IMR-90 (cell line): ENCODE results near the gene DOCK1. TPM values are rescaled to one million over a fixed set of nuclear protein-coding genes. Genes with fewer than 3 reads are reported as not detected.
"Not testable (repeated sequence)": the region's sequence is repeated elsewhere in the genome, so short reads cannot be mapped to it uniquely, and the experiment has no call there.

ENCODE experiments used
- ATAC-seq: fragments of 200-7000 bp; cut with Tn5 transposase; 2 replicates; pipeline ENCODE4 v1.9.1; 2020; ENCODE audit warnings: low read depth, mild to moderate bottlenecking, moderate library complexity
- BruUV-seq: library from RNA; stranded (reverse); fragments of 400-500 nt; replicated peaks from 2 replicates; lab custom pipeline; 2021; lab: Mats Ljungman, UMichigan
- CTCF ChIA-PET: fragments of 300-600 bp; formaldehyde crosslinking; extraction: SDS; loops from one replicate; lab custom pipeline; 2021; ENCODE audit warnings: antibody characterized with exemption; lab: Yijun Ruan, JAX
- POLR2A ChIA-PET: fragments of 300-600 bp; sonication (Branson Sonifier 250); formaldehyde crosslinking; loops from one replicate; lab custom pipeline; 2022; ENCODE audit warnings: antibody characterized with exemption; ENCODE audit not compliant: unreplicated experiment; lab: Charles Lee
- DNase-seq: peaks from one replicate; pipeline ENCODE4 v3.0.0; 2013
- H2AFZ ChIP-seq: replicated peaks from 2 replicates; pipeline ENCODE3; 2013; ENCODE audit warnings: low read length, mild to moderate bottlenecking; ENCODE audit not compliant: poor library complexity
- H2AK5ac ChIP-seq: 2 replicates; pipeline ENCODE4 v1.6.1; 2013; ENCODE audit warnings: low read depth, low read length, inconsistent platforms
- H2AK9ac ChIP-seq: replicated peaks from 2 replicates; pipeline ENCODE3; 2013; ENCODE audit warnings: mild to moderate bottlenecking, low read depth, low read length, moderate library complexity; ENCODE audit not compliant: poor library complexity
- H2BK120ac ChIP-seq: 2 replicates; pipeline ENCODE4 v1.6.1; 2013; ENCODE audit warnings: low read depth, low read length, inconsistent platforms
- H2BK15ac ChIP-seq: 3 replicates; pipeline ENCODE4 v1.6.1; 2013; ENCODE audit warnings: low read depth, low read length, inconsistent platforms
- H2BK20ac ChIP-seq: 2 replicates; pipeline ENCODE4 v1.6.1; 2013; ENCODE audit warnings: low read depth, mild to moderate bottlenecking, inconsistent platforms, low read length, moderate library complexity
- H2BK5ac ChIP-seq: 2 replicates; pipeline ENCODE4 v1.6.1; 2013; ENCODE audit warnings: mild to moderate bottlenecking, low read depth, low read length, inconsistent platforms; ENCODE audit not compliant: poor library complexity, severe bottlenecking
- H3K14ac ChIP-seq: replicated peaks from 2 replicates; pipeline ENCODE4 v1.6.1; 2013; ENCODE audit warnings: low read depth, low read length, inconsistent platforms
- H3K18ac ChIP-seq: 2 replicates; pipeline ENCODE4 v1.6.1; 2013; ENCODE audit warnings: low read depth, low read length, control low read depth
- H3K23ac ChIP-seq: 2 replicates; pipeline ENCODE4 v1.6.1; 2013; ENCODE audit warnings: low read depth, low read length, inconsistent platforms
- H3K27ac ChIP-seq: 2 replicates; pipeline ENCODE4 v1.5.1; 2013; ENCODE audit warnings: mild to moderate bottlenecking, control low read depth, low read length; ENCODE audit not compliant: insufficient read depth
- H3K27me3 ChIP-seq: 2 replicates; pipeline ENCODE4 v1.6.1; 2013; ENCODE audit warnings: low read length; ENCODE audit not compliant: control insufficient read depth, insufficient read depth
- H3K36me3 ChIP-seq: 2 replicates; pipeline ENCODE4 v1.6.1; 2013; ENCODE audit warnings: low read length, mixed read lengths; ENCODE audit not compliant: control insufficient read depth, insufficient read depth
- H3K4ac ChIP-seq: 2 replicates; pipeline ENCODE4 v1.6.1; 2013; ENCODE audit warnings: low read depth, low read length, inconsistent platforms
- H3K4me1 ChIP-seq: 2 replicates; pipeline ENCODE4 v1.6.1; 2013; ENCODE audit warnings: low read length, mixed read lengths; ENCODE audit not compliant: control insufficient read depth, insufficient read depth
- H3K4me2 ChIP-seq: 2 replicates; pipeline ENCODE4 v1.6.1; 2013; ENCODE audit warnings: low read depth, mild to moderate bottlenecking, control low read depth, low read length, moderate library complexity
- H3K4me3 ChIP-seq: 2 replicates; pipeline ENCODE4 v1.5.1; 2013; ENCODE audit warnings: low read depth, mild to moderate bottlenecking, control low read depth, low read length, moderate library complexity; ENCODE audit not compliant: insufficient read depth
- H3K56ac ChIP-seq: 2 replicates; pipeline ENCODE4 v1.6.1; 2013; ENCODE audit warnings: low read length, inconsistent platforms; ENCODE audit not compliant: insufficient read depth; ENCODE audit errors: extremely low read depth
- H3K79me1 ChIP-seq, 2 experiments: 2 replicates each; pipeline ENCODE4 v1.6.1; 2013; ENCODE audit warnings: low read length in 2 of 2, inconsistent platforms in 1 of 2, low read depth in 1 of 2
- H3K9ac ChIP-seq: 2 replicates; pipeline ENCODE4 v1.6.1; 2013; ENCODE audit warnings: low read depth, low read length, control low read depth
- H3K9me1 ChIP-seq: 2 replicates; pipeline ENCODE4 v1.6.1; 2013; ENCODE audit warnings: low read length, inconsistent platforms; ENCODE audit not compliant: insufficient read depth
- H3K9me3 ChIP-seq: 2 replicates; pipeline ENCODE4 v1.6.1; 2013; ENCODE audit warnings: low read length; ENCODE audit not compliant: control insufficient read depth, insufficient read depth
- H4K20me1 ChIP-seq: 2 replicates; pipeline ENCODE4 v1.6.1; 2013; ENCODE audit warnings: low read length, inconsistent platforms; ENCODE audit not compliant: insufficient read depth
- H4K5ac ChIP-seq: 2 replicates; pipeline ENCODE4 v1.6.1; 2013; ENCODE audit warnings: mild to moderate bottlenecking, low read depth, low read length, control low read depth
- H4K8ac ChIP-seq, 2 experiments: 2 replicates each; pipeline ENCODE4 v1.6.1; 2013; ENCODE audit warnings: low read depth in 2 of 2, low read length in 2 of 2, control low read depth in 1 of 2, inconsistent platforms in 1 of 2
- H4K91ac ChIP-seq: 2 replicates; pipeline ENCODE4 v1.6.1; 2013; ENCODE audit warnings: low read depth, low read length, inconsistent platforms; ENCODE audit not compliant: insufficient read depth
- CHD1 ChIP-seq: IDR thresholded peaks from 2 replicates; pipeline ENCODE4 v1.6.1; 2012; ENCODE audit warnings: low read depth, low read length, improper control_type of control experiment
- RFX5 ChIP-seq: IDR thresholded peaks from 2 replicates; pipeline ENCODE4 v1.8.0; 2012; ENCODE audit warnings: low read depth, mild to moderate bottlenecking, low read length, moderate library complexity
- WGBS, 2 experiments: methylation state at CpG; one replicate each; pipeline versions ENCODE4 v1.1.5 to v1.1.7; 2013; ENCODE audit warnings: missing lambda C conversion rate in 2 of 2; ENCODE audit not compliant: insufficient read length in 1 of 2; ENCODE audit errors: extremely low coverage in 2 of 2; 5-methylcytosine and 5-hydroxymethylcytosine counted together
- dilution Hi-C: fragments of 300-500 bp; cut with HindIII; formaldehyde crosslinking; loops from one replicate; pipeline ENCODE4 v1.14.3; 2018; ENCODE audit warnings: low sequenced_read_pairs; ENCODE audit not compliant: unreplicated experiment
- in situ Hi-C: fragments of 300-500 bp; cut with MboI; formaldehyde crosslinking; loops from 3 replicates; pipeline ENCODE4 v1.14.3; 2019; ENCODE audit warnings: low sequenced_read_pairs, inconsistent platforms, mixed read lengths
- intact Hi-C: fragments of 100-400 bp; cut with micrococcal nuclease; formaldehyde crosslinking; loops from 2 replicates; pipeline ENCODE4 v1.10.0; 2022
- polyA plus RNA-seq, 3 experiments: library from polyadenylated mRNA; depleted of rRNA; stranded (reverse); fragments of >200 nt; gene quantifications; 2 replicates each; pipeline ENCODE4 v1.2.3, GENCODE V29; 2012; ENCODE audit warnings: low replicate concordance in 1 of 3
- total RNA-seq: library from RNA; depleted of rRNA; stranded (reverse); fragments of >200 nt; gene quantifications from 2 replicates; pipeline ENCODE4 v1.2.3, GENCODE V29; 2012

The DOCK1 gene
- total and polyA plus RNA-seq, 2 of the 4 experiments (the other 2 are of a cell fraction): 28.2 to 71.0 TPM

GRCh38 chr10:127298381-127298780, 393.2 kb downstream of the DOCK1 start:
- BruUV-seq: no TSS peak
- Histone ChIP-seq H4K8ac (no peak overlapping the region), H3K79me1 (peaks cover 7 to 16% of the 10 kb centered on the region in 2 experiments; a peak in 3 of 4 replicates), H3K9me3 (no peaks in the 10 kb centered on the region), H3K9me1 (peaks cover 11% of the 10 kb centered on the region; the same call in 1 of the 2 replicates), H2BK20ac (no peak overlapping the region), H2BK15ac (no peak overlapping the region), H3K36me3 (peaks cover 3% of the 10 kb centered on the region), H3K14ac (no peak overlapping the region), H3K18ac (no peak overlapping the region), H3K4me2 (no peak overlapping the region), H3K4ac (no peak overlapping the region), H3K9ac (no peak overlapping the region), H3K4me3 (no peak overlapping the region), H2AFZ (no peak overlapping the region), H2BK5ac (no peak overlapping the region), H3K27me3 (no peaks in the 10 kb centered on the region), H3K23ac (no peak overlapping the region), H4K20me1 (peaks cover 7% of the 10 kb centered on the region; the same call in 1 of the 2 replicates), H4K91ac (no peak overlapping the region), H3K56ac (no peak overlapping the region), H2AK9ac (no peak overlapping the region), H3K4me1 (no peaks in the 10 kb centered on the region), H2BK120ac (no peak overlapping the region), H2AK5ac (no peak overlapping the region), H4K5ac (no peak overlapping the region), H3K27ac (no peak overlapping the region)
- ChIA-PET CTCF (no interaction called here), POLR2A (no interaction called here)
- WGBS, 2 experiments: 93% methylated on average over 2 of the region's 4 CpGs; no CpG with 5 or more reads in 1 of the 2 experiments
- no peak for ATAC-seq
- TF ChIP-seq CHD1 (no peak), RFX5 (no peak)
- in situ Hi-C loops: no loop called here
- no peak for DNase-seq
- dilution Hi-C loops: no loop called here
- intact Hi-C loops: no loop called here

DNA sequence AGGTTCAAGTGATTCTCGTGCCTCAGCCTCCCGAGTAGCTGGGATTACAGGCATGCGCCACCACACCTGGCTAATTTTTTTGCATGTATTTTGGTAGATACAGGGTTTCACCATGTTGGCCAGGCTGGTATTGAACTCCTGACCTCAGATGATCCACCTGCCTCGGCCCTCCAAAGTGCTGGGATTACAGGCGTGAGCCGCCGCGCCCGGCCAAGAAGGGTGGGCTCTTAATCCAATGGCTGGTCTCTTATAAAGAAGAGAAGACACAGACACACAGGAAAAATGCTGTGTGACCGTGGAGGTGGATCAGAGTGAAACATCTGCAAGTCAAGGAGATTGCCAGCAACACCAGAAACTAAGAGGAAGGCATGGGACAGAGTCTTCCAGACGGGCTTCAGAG, 394.0 kb downstream of the DOCK1 start:
- H3K9ac ChIP-seq, H4K8ac ChIP-seq, H2BK5ac ChIP-seq, H2AK5ac ChIP-seq, H3K27ac ChIP-seq, H3K18ac ChIP-seq, H3K23ac ChIP-seq, H3K27me3 ChIP-seq, intact Hi-C loops, H3K4me1 ChIP-seq, dilution Hi-C loops, H3K4ac ChIP-seq, H3K4me2 ChIP-seq, H4K5ac ChIP-seq, H2BK15ac ChIP-seq, H2BK20ac ChIP-seq, H3K9me3 ChIP-seq, DNase-seq, ATAC-seq, H3K14ac ChIP-seq, H3K56ac ChIP-seq, H4K20me1 ChIP-seq, POLR2A ChIA-PET, H4K91ac ChIP-seq, in situ Hi-C loops, CTCF ChIA-PET, BruUV-seq, H3K36me3 ChIP-seq, H2BK120ac ChIP-seq, H2AFZ ChIP-seq, H3K4me3 ChIP-seq, H2AK9ac ChIP-seq: not testable (repeated sequence)
- WGBS, 2 experiments: 100% methylated on average over 3 of the region's 11 CpGs; no CpG with 5 or more reads in 1 of the 2 experiments
- peaks cover 7 to 13% of the 10 kb centered on the region in 2 experiments; a peak in 3 of 4 replicates for H3K79me1 ChIP-seq
- H3K9me1 ChIP-seq: peaks cover 11% of the 10 kb centered on the region; the same call in 1 of the 2 replicates
